Fibroblast of gingiva (primary cell): ENCODE data around the gene PRKG1.
"Not testable (repeated sequence)": the region's sequence is repeated elsewhere in the genome, so short reads cannot be mapped to it uniquely, and the experiment has no call there.

Source experiments
- DNase-seq: peaks from one replicate; pipeline ENCODE4 v3.0.0-alpha.2; 2011; ENCODE audit warnings: low read depth

PRKG1 gene

DNA sequence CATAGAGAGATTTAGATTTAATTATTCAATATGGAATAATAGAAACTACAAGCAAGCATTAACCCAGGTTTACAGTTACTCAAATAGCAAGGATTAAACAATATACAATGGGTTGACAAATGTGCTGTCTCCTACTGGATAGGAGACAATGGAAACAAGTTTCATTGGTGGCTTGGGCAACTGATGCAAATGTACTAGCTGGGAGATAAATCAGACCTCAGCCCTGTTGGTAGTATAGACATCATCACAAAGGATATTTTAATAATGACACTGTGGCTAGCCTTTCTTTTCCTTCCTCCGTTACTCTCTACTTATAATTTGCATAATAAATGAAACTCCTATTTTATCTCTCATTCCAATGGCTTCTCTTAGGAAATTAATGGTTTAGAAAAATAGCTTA is 1143.2 kb downstream of the PRKG1 start:
- DNase-seq: no peak

DNA sequence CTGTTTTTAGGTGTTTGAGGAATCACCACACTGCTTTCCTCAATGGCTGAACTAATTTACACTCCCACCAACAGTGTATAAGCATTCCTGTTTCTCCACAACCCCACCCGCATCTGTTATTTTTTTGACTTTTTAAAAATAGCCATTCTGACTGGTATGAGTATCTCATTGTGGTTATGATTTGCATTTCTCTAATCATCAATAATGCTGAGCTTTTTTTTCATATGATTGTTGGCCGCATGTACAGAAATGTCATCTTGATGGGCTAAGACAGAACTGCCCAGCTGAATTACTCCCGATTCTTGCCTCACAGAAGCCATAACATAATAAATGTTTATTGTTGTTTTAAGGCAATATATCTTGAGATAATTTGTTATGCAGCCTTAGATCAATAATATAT is 1146.7 kb downstream of the PRKG1 start:
- no peak for DNase-seq

DNA sequence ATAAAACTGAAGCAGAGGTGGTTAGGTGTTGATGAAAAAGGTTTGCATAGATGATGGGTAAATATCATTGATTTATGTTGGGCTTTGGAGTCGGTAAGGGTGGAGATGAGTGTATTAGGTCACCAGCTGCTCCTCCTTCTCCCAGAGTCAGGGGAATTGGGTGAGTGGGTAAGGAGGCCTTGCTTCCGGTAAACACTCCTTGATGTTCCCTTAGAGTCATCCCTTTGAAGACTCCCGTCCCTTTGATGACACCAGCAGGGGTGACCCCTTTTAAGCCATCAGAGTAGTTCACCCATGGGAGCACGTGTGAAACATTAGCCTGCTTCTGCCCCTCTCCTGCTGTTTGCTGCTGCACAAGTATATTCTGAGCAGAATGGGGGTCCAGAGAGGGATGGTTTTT is 1147.6 kb downstream of the PRKG1 start:
- DNase-seq: no peak

DNA sequence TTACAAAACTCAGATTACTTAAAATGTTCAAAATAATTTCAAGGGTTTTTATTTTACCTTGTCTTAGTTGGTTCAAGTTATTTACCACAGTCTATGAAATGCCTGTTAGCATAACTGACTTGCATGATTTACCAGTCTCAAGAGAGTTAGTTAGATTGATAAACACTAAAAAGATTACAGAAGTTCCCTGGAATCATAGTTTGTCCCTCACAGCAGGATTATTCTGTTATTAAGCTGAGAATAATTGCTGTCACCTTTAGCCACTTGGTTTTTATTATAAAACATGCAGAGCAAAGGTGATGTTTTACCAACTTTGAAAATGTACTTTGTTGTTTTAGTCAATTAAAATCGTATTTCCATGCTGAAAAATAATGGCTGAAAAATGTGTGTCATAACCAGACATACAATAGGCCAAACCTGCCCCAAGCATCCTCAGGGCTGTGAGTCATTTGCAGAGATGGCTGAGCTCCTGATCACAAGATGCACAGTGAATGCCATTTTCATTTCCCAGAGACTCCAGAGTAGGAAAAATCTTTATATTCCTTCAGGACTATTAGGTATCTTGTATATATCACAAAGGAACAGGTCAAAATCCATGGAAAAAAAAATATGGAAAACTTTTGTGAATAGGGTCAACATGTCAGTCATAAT is 1152.0 kb downstream of the PRKG1 start:
- DNase-seq: peak; percentile 30

DNA sequence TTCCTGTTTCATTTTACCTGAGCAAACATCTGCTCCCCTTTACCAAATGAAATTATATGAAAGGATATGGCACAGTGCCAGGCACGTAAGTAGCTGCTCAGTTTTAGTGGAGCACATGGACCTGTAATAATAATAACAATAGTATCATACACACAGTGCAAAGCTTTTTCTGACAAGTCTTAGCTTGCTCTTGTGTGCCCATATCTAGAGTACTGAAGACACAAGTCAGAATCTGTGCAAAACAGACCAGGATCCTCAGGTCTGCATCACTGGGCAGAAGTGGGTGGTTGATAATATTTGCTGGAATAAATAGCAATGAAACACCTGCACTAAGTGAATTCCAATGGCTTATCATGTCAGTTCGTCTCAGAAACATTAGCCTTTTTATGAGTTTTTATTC is 1154.3 kb downstream of the PRKG1 start:
- no peak for DNase-seq

DNA sequence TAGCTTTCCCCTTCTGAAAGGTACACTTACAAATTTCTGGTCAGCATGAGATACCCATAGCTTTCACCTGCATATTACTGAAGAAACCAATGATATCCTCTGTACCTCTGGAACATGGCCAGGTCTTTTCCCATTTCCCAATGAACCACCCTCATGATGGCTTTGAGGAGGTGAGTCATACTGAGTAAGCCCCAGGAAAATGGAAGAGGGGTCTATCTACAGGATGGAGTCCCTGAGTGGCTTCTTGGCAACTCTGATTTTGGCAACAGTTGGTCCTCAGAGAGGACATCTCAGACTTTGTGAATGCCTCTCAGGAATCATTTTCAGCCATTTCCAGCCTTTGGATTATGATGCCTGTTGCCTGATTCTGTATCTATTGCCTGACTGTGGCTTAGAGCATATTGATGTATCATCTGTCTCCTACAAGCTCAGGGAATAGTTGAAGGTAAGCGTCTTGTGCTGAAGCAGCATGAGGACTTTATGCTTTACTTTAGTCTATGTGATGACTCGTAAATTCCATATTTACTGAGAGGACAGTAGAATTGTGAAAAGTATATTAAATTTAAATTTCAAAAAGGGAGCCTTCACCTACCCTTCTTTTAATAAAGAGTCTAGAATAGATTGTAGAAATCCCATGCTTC is 1155.1 kb downstream of the PRKG1 start:
- DNase-seq: no peak

DNA sequence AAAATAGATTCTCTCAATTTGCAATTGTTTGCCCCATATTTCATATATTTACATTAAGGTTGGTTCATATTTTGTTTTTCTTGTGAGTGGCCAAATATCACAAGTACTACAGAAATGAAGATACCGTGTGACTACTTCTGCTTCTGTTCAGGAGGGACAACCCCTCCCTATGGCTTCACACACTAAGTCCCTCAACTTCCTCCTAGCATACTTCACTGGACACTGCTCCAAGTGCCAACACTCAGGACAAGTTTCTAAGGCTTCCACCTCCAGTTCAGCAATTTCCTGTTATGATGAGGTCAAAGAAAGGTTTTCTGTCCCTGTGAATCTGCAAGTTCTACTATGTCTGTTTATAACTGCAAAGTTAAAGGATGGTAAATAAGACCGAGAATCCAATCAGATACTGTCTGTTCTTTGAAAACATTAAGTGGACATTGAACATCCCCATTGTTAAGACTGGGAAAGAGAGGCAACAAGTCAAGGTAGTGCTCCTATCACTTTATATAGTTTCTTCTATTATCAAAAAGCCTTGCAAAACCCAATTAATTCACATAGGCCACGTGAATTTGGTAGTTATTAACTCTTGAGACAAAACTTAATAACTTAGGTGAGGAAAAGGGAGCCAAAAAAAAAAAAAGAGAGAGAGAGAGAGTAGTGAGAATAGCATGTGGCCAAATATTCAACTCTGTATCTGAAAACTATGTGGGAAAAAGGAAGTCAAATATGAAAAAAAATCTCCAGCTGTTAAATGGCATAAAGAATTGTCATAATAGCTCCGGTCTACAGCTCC is 1158.5 kb downstream of the PRKG1 start:
- DNase-seq: no peak

DNA sequence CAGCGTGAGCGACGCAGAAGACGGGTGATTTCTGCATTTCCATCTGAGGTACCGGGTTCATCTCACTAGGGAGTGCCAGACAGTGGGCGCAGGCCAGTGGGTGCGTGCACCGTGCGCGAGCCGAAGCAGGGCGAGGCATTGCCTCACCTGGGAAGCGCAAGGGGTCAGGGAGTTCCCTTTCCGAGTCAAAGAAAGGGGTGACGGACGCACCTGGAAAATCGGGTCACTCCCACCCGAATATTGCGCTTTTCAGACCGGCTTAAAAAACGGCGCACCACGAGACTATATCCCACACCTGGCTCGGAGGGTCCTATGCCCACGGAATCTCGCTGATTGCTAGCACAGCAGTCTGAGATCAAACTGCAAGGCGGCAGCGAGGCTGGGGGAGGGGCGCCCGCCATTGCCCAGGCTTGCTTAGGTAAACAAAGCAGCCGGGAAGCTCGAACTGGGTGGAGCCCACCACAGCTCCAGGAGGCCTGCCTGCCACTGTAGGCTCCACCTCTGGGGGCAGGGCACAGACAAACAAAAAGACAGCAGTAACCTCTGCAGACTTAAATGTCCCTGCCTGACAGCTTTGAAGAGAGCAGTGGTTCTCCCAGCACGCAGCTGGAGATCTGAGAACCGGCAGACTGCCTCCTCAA is 1159.2 kb downstream of the PRKG1 start:
- not testable (repeated sequence) for DNase-seq

DNA sequence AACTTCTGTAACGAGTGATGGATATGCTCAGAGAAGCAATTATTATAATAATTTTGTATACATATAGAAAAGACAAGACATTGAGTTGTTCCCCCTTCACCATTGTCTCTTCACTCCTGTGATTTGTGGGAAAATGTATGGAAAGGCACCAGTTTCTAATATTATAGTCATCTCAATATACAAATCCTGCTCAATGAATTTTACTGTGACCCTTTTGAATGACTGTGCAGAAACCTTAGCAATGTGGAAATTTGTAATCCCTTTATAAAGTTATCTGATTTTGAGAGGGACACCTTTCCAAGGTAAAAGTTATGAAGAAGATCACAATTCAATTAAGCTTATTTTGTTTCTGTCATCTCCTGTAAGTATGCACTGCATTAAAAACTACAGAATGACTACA is 1165.5 kb downstream of the PRKG1 start:
- no peak for DNase-seq

DNA sequence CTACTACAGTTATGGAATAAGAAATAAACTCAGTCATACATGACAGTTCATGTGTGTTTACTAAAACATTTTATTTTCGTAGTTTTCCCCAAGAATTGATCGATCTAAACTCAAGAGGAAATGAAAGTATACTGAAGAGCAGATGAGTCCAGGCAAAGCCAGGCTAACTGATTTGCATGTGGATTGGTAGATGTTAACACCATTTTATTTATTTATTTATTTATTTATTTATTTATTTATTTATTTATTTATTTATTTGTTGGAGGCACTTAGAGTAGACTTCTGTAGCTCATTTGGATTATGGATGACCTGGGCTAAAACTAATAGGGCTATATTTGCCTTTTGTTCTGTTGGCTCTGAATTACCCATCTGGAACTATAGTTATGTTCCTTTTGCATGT is 1171.3 kb downstream of the PRKG1 start:
- DNase-seq: no peak

DNA sequence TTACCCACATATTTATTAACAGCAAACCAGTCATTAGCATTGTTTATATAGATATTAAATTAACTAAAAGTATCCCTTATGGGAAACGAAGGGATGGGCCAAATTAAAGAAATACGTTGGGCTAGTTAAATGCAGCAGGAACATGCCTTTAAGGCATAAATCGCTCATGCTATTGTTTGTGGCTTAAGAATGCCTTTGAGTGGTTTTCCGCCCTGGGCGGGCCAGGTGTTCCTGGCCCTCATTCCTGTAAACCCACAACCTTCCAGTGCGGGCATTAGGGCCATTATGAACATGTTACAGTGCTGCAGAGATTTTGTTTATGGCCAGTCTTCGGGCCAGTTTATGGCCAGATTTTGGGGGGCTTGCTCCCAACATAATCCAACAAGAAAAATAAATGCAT is 1173.6 kb downstream of the PRKG1 start:
- DNase-seq: not testable (repeated sequence)

DNA sequence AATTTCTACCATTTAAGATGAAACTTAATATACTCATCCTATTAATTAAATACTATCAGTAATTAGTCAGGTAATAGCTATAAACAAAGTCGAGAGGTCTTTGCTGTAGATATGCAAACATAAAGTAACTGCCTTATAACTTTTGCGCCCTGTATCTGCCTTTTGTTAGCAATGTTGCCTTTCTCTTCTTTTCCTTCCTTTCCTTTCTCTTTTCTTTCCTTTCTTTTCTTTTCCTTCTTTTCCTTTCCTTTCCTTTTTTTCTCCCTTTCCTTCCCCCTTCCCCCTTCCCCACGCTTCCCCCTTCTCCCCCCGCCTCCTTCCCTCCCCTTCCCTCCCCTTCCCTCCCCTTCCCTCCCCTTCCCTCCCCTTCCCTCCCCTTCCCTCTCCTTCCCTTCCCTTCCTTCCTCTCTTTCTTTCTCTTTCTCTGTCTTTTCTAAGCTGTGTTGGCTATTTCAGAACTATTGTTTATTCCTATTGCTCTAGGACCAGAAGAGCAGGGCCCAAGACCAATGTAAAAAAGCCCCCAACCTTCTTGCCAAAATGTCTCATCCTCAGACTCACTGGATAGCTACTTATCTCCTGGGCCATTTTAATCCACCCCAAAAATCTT is 1174.5 kb downstream of the PRKG1 start:
- no peak for DNase-seq

DNA sequence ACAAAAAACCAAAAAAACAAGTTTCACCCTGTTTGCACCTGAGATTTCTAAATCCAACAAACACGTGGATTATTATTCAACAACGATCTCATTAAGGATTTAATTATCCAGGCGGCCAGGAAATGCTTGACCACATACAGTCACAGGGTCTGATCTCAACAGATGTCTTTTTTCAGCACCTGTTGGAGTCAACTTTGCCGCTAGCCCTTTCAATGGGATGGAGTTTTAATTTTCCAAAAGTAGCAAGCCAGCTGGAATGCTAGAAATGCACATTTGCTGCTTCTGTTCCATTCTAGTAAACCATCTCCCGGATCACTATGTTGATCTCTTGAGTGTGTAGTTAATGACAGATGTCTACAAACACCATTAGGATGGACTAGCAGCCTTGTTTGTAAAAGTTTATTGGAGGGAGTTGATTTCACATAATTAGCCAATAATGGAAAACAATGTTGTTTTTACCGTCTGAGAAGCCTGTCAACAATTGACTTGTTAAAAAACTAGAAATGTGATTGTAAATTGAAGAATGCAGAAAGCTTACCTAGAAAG is 1175.6 kb downstream of the PRKG1 start:
- DNase-seq: no peak

DNA sequence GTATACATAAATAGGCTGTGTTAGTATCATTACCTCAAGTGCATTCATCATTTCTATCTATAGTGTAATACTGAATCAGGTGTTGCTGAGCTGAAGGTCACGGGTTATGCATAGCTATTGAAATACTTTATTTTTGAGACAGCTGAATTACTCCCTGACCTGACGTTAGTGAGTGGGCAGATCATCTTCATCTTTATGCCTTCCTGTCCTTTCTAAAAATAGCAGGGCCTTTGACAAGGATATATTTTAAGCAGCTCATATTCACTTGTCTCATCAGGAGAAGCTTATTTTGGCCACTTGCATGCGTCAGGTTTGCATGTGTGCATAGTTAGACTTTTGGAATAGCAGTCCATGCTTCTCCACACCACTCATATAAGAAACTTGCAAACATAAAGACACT is 1176.2 kb downstream of the PRKG1 start:
- no peak for DNase-seq

DNA sequence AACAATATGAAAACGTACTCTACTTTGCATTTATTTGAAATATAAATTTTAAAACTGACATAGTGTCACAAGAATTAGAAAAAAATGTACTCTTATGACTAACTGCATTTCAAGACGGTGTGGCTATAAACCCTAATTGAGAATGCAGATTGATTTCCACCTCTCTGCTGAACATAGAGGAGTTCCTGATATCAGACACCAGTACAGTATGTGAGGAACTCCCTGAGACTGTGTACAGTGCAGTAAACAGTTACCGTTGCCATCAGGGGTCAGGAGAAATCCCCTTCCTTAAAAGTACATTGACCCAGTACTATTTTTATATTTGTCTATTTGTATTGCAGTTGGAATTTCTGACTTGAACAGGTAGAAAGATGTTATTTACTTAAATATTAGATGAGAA is 1178.0 kb downstream of the PRKG1 start:
- DNase-seq: no peak

DNA sequence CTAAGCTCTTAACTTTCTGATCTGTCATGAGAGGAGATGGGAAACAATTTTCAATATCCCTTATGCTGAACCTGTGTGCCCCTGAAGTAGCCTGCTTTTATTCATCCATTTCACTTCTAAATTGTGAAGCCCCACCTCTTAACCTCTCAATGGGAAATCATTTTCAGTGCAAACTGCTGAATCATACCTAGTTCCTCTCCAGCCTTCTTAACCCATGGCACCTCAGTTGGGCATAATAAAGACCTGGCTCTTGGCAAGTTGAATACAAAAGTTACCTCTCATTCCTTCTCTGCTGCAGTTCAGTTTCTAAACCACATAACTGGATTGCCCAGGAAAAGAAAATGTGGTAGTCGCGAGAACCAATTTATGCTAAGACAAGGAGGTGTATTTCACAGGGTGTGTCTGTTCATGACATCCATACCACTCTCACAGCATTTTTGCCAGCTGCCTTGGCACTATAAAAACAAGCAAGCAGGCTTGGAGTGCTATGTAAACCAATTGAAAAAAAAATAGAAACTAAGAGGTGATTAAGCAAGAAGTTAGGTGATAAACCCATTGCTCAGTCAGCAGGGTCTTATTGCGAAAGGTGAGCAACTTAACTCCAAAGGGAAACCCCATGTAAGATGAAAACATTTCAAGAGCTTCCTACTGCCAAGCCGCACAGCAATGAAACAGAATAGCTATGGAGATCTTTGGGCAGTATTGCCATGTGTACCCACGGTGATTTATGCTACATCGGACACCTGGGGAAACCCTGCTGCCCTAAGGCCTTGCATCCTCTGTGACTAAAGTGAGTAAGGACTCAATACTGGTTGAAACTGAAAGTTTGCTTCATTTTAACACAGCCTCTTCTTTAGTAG is 1182.8 kb downstream of the PRKG1 start:
- no peak for DNase-seq

DNA sequence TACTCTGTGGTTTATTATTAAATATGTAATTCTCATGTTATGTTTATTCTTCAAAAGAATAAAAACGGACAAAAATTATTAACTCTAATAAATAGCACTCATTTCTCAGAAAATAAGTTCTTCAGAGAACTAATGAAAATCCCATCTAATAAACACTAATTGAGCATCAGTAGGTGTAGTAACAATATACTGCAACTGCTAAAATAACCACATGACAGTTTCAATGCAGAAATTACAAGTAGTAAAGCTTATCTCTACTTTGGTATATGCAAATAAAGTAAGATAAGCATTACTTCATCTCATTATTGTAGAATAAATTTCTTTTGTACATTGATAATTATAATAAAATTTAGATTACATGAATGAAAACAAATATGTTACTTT is 1183.4 kb downstream of the PRKG1 start:
- no peak for DNase-seq

DNA sequence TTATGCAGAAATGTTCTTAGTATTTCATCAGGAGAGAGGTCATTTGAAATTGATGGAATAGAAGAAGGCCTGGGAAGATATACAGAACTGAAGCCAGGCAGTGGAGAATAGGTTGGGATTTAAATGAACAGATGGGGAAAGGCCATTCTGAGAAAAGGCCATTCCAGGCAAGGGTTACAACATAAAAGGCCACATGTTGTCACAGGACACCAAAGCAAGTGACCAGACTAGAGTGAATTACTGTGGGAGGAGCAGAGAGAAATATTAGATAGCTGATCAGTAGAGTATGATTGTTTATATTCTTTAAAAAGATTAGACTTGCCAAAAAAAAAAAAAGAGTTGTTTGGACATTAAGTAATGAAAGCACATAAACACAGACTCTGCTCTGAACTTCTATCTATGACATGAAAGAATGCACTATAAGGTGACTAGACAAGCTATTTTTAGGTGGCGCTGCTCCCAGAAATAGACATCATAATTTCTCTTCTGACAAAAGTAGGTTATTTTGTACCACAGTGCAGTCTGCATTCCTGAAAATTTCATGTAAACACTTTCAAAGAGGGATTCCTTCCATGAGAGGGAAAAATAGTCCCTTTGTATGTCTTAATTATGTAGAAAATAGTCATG is 1184.6 kb downstream of the PRKG1 start:
- DNase-seq: no peak

DNA sequence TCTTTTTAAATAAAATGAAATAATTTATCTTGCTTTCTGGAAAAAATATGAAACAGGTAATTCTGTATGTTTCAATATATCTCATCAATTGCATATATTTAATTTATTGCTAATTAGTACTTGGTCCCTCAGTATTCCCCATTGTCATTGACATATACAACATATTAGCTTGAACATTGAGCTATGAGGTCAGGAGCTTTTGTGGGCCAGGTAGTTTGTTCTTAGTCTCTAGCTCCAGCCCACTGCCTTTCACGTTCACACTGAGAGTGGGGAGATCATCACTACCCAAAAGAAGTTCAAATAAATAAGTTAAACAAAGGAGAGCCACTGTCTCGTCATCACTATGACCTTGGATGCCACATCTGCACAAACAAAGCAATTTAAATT is 1185.1 kb downstream of the PRKG1 start:
- no peak for DNase-seq

DNA sequence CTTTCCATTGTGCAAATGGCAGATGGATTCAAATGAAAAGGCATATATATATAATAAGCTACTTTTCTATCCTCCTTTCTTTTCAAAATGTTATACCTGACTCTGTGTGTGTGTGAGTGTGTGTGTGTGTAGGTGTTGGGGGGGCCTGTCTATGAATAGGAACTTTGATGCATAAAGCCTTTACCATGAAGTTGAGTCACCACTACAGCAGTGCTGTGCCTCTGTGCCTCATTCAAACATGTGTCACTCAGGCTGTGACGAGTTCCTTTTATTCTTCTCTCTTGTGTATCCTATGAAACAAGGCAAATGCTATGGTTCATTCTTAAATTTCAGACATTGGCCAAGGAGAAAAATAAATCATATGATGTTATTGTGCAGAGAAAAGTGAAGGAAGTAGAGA is 1187.1 kb downstream of the PRKG1 start:
- DNase-seq: no peak
